D721Med (cell line): ENCODE data around the gene MAD1L1.
"Not testable (repeated sequence)": the region's sequence is repeated elsewhere in the genome, so short reads cannot be mapped to it uniquely, and the experiment has no call there.

Experiments
- DNase-seq: peaks from one replicate; pipeline ENCODE4 v3.0.0; 2011; ENCODE audit warnings: low spot score; ENCODE audit not compliant: insufficient read length
- FAIRE-seq: peaks from 2 replicates; lab custom pipeline; 2011; peaks lifted over from hg19 to GRCh38; lab: Jason Lieb, UNC
- TF ChIP-seq, protein P1 (sequence below): IDR thresholded peaks from 2 replicates; pipeline ENCODE4 v1.5.1; 2012; ENCODE audit warnings: mild to moderate bottlenecking, control low read depth; ENCODE audit not compliant: insufficient read depth; ENCODE audit errors: missing control alignments

Gene MAD1L1

DNA sequence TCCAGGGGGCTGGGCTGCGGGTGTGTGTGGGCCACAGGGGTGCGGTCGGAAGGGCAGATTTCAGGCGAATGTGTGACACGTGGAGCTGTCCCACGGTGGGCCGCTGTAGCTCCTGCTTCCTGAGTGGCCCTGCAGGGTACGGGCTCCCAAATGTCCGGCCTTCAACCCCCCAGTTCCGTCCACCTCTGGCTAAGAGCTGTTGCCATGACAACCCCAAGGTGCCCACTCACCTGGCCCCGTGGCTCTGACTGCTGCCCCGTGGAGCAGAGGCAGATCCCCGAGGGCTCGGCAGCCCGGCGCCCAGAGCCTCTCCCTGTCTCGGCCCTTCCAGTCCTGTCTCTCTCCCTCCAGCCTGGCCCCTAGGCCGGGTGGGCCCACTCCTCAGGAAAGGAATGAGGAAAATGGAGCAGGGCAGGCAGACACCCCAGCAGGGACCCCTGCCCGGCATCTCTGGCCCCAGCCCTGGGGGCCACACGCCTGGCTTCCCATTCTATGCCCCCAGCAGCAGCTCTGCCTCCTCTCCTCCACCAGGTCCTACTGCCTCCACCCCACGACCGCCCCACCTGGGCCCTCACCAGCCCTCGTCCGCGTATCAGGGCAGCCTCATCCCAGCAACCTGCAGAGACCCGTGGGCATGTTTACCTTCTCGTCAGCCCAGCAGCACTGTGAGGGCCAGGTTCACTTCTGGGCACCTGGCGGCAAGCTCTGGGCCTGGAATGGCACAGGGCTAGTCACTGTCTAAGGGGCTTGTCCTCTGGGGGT lies 347.1 kb downstream of the MAD1L1 start:
- no peak for FAIRE-seq

DNA sequence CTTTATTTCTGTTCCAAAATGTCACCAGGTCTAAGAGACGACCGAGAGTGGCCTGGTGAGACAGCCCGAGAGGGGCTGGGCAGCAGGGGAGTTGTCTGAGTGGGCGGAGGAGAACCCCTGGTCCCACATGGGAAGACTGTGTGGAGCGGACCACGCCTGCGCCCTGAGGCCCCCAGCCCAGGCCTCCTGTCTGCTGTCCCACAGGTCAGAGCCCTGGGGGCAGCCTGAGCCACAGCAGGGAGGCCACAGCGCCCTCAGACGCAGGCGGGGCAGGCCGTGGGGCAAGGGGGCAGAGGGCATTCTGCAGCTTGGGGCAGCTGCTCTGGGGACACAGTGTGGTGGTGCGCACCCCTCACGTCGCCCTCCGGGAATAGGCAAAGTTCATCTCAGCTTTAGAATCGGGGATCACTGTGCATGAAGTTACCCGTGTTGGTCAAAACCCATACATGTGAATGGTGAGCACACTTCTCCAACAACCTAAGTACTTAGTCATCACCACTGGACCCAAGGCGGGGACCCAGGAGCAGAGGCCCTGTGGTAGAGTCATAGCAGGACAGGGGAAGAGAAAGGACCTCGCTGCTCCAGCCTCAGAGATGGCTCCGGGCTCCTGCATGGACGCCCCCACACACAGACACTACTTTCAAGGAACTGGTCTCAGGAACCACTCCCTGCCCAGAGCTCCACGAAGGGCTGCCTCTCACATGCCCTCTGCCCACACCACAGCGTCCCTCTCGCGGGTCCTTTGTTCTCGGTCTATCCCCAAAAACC lies 348.0 kb downstream of the MAD1L1 start:
- TF ChIP-seq, protein P1, sequence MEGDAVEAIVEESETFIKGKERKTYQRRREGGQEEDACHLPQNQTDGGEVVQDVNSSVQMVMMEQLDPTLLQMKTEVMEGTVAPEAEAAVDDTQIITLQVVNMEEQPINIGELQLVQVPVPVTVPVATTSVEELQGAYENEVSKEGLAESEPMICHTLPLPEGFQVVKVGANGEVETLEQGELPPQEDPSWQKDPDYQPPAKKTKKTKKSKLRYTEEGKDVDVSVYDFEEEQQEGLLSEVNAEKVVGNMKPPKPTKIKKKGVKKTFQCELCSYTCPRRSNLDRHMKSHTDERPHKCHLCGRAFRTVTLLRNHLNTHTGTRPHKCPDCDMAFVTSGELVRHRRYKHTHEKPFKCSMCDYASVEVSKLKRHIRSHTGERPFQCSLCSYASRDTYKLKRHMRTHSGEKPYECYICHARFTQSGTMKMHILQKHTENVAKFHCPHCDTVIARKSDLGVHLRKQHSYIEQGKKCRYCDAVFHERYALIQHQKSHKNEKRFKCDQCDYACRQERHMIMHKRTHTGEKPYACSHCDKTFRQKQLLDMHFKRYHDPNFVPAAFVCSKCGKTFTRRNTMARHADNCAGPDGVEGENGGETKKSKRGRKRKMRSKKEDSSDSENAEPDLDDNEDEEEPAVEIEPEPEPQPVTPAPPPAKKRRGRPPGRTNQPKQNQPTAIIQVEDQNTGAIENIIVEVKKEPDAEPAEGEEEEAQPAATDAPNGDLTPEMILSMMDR = no peak
- DNase-seq (no peak), FAIRE-seq (no peak)

More for the DNA sequence above, 347.1 kb downstream of the MAD1L1 start:
- TF ChIP-seq, protein P1 = no peak
- DNase-seq = no peak

DNA sequence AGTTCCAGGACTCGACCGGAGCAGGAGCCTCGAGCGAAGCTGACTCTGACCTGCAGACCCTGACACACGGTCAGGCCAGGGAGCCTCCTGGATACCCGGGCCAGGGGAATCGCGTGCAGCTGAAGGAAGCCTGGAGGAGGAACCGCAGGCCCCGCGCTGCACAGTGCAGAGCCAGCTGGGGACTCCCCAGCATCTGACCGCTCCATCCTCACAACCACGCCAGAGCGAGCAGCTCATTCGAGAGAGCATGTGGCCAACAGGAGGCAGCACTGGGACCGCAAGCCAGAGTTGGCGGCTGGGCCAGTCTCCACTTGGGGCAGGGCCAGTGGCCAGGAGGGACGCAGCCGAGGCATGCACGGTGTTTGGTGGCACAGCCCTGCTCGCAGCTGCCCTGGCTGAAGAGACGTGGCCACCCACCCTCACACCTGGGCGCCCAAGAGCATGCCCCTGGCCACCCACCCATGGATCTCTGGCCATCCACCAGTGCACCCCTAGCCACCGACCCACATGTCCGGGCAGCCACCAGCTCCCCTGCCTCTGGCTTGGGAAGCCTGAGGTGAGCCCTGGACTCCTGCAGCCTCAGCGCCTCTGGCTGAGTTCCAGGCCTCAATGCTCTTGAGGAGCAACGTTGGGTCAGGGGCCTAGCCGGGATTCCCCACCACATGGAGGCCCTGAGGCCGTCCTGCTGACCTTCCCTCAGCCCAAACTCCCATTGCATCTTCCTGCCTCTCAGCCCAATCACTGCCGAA lies 348.7 kb downstream of the MAD1L1 start:
- TF ChIP-seq, protein P1 = no peak
- DNase-seq = no peak
- FAIRE-seq = no peak

DNA sequence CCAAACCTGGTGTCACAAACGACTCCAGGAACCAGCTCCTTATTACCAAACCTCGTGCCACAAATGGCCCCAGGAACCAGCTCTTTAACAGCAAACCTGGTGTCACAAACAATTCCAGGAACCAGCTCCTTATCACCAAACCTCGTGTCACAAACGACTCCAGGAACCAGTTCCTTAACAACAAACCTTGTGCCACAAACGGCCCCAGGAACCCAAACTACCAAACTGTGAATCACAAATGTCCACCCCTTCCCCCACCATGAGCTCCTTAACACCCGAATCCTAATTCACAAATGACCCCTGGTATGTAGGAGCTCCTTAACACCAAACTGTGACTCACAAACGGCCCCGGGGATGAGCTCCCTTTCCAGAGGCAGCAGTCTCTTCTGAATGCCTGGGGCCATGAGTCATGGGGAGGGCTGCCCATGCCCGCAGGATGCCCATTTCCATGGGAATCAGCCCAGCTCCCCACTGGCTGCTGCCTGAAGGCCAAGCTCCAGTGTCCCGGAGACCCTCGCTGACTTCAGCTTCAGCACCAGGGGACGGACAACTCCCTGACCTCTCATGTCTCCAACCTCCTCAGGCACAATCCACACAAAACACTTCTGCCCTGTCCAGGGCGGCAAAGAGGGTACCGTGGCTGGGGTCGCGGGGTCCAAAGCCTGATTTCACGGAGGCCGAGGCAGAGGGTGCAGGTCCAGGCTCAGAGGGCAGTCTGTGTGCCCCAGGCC lies 349.5 kb downstream of the MAD1L1 start:
- DNase-seq = no peak
- TF ChIP-seq, protein P1 = no peak
- FAIRE-seq = no peak

DNA sequence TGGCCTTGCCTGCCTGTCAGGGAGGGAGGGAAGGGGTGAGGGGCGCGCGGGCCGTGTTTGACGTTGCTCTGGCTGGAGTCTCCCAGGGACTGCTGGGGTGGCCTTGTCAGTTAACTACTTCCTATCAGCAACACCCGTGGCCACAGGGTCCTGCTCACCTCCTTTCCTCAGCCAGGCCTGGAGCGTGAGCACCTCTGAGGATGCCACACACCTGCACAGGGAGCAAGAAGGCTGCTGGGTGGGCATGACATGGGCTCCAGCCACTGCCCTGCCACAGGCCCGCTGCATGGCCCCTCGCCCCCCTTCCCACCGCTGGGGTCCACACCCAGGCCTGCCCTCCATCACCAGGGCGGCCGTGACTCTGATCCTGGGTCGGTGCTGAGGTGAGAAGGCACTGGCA lies 350.3 kb downstream of the MAD1L1 start:
- DNase-seq = no peak
- TF ChIP-seq, protein P1 = no peak
- no peak for FAIRE-seq

DNA sequence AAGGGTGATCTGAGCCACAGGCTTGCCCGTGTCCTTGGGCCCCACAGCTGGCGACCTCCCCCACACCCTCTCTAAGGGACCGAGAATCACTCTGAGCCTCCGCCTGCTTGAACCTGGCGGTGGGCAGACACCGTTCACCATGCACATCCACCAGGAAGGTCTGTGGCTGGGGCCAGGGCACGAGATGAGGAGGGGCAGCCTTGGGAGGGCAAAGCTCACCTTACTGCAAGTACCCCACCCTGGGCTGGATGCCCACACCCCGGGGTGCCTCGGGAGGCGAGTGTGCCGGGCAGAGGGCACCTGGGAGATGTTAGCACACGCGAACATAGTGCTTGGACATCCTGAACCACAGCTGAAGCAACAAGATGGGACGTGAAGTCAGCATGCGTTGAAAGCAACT lies 350.8 kb downstream of the MAD1L1 start:
- TF ChIP-seq, protein P1 = no peak
- DNase-seq = no peak
- FAIRE-seq = no peak

DNA sequence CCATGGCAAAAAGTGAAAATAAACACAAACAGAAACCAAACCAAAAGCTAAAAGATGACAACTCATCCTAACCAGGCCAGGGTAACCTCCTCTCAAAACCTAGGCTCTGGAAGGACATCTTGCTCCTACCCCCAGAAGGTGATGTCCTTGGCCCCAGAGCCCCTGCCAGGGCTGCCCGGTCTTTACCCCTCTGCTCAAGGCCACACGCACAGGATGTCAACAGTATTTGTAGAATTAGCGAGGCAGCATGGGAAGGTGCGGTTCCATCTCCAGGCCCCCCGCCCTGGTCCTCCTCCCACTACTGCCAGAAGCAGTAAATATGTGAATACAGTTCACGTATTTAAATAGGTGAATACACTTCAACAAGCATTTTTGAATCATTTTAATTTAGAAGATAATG lies 356.1 kb downstream of the MAD1L1 start:
- FAIRE-seq, DNase-seq: not testable (repeated sequence)
